Parathyroid adenoma (tissue), 2 donors: ENCODE results near the gene ZNHIT1.
A peak's percentile ranks its signal among the peaks of the same experiment; 100 is the strongest.

Experiments used
- H2AFZ ChIP-seq: fragments of 300-600 bp; sonication (generic); one replicate; pipeline ENCODE4 v1.7.0; 2017; ENCODE audit warnings: antibody characterized with exemption, mild to moderate bottlenecking
- H3K27ac ChIP-seq: fragments of 300-600 bp; sonication (generic); one replicate; pipeline ENCODE4 v1.7.0; 2017
- H3K27me3 ChIP-seq: fragments of 300-600 bp; sonication (generic); one replicate; pipeline ENCODE4 v1.7.0; 2017; ENCODE audit warnings: low read length; ENCODE audit not compliant: control insufficient read depth, insufficient read depth
- H3K36me3 ChIP-seq: fragments of 300-600 bp; sonication (generic); one replicate; pipeline ENCODE4 v1.7.0; 2017; ENCODE audit warnings: low read length; ENCODE audit not compliant: control insufficient read depth, insufficient read depth
- H3K4me1 ChIP-seq: fragments of 300-600 bp; sonication (generic); one replicate; pipeline ENCODE4 v1.7.0; 2017; ENCODE audit warnings: control low read depth
- H3K4me2 ChIP-seq: fragments of 300-600 bp; sonication (generic); one replicate; pipeline ENCODE4 v1.7.0; 2017; ENCODE audit warnings: low read length
- H3K4me3 ChIP-seq: fragments of 300-600 bp; sonication (generic); one replicate; pipeline ENCODE4 v1.7.0; 2017; ENCODE audit warnings: low read depth, low read length
- H3K79me2 ChIP-seq: fragments of 300-600 bp; sonication (generic); one replicate; pipeline ENCODE4 v1.7.0; 2017; ENCODE audit warnings: control low read depth
- H3K9ac ChIP-seq: fragments of 300-600 bp; sonication (generic); one replicate; pipeline ENCODE4 v1.7.0; 2017; ENCODE audit warnings: mild to moderate bottlenecking
- H3K9me3 ChIP-seq: fragments of 300-600 bp; sonication (generic); one replicate; pipeline ENCODE4 v1.7.0; 2017; ENCODE audit warnings: low read length; ENCODE audit not compliant: control insufficient read depth
- TF ChIP-seq, protein P1 (sequence below): fragments of 300-600 bp; sonication (generic); IDR thresholded peaks from one replicate; pipeline ENCODE4 v1.7.0; 2017; ENCODE audit warnings: antibody characterized with exemption, mild to moderate bottlenecking
- donor health status: primary hyperparathyroidism.

The ZNHIT1 gene

DNA sequence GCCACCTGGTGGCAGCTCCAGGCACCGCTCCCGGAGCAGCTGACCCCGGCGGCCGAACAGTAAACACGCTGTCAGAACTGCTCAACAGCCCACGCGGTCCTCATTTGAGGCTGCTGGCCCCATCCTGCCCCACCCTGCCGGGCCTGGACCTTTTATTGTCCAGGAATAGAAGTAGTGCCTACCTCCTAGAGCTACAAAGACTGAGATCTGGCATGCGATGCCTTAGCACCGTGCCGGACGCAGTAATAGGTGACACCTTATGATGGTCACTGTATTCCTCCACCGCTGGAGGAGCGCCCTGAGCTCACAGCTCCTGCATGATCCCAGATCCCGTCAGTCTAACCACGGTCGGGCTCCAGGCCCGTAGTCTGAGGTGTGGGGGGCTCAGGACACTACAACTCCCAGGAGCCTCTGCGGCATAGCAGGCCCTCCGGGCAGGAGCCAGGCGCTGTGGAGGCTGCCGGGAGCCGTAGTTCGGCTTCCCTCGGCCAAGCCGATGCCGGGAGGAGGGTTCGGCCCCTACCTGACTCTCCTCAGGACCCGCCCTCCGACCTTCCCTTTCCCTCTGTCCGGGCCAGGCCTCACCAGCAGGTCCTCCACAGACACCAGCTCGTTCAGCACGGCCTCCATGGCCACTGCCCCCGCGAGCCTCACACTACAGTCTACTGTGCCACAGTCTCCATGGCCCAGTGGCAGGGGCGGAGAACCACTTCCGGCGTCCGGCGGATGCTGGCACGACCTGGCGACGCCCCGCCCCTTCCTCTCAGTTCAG lies 26.6 kb downstream of the ZNHIT1 start, which contains the start of gene FIS1:
TSS of gene FIS1 (minus strand) at position 707 of the 772 bp plus-strand sequence. CDS start at position 630, 77 bp downstream.
- Histone ChIP-seq H3K4me1 (peaks cover 11% of the 10 kb centered on the region), H3K9ac (peak within 1 kb of the TSS; percentile 63), H3K4me2 (peak within 1 kb of the TSS; percentile 100), H3K27me3 (no peaks in the 10 kb centered on the region), H3K4me3 (peak within 1 kb of the TSS; percentile 100), H3K9me3 (no peaks in the 10 kb centered on the region), H3K27ac (peak within 1 kb of the TSS; percentile 96), H3K36me3 (no peaks in the 10 kb centered on the region), H2AFZ (peak within 1 kb of the TSS; percentile 93), H3K79me2 (peaks cover 40% of the 10 kb centered on the region)
- TF ChIP-seq, protein P1, sequence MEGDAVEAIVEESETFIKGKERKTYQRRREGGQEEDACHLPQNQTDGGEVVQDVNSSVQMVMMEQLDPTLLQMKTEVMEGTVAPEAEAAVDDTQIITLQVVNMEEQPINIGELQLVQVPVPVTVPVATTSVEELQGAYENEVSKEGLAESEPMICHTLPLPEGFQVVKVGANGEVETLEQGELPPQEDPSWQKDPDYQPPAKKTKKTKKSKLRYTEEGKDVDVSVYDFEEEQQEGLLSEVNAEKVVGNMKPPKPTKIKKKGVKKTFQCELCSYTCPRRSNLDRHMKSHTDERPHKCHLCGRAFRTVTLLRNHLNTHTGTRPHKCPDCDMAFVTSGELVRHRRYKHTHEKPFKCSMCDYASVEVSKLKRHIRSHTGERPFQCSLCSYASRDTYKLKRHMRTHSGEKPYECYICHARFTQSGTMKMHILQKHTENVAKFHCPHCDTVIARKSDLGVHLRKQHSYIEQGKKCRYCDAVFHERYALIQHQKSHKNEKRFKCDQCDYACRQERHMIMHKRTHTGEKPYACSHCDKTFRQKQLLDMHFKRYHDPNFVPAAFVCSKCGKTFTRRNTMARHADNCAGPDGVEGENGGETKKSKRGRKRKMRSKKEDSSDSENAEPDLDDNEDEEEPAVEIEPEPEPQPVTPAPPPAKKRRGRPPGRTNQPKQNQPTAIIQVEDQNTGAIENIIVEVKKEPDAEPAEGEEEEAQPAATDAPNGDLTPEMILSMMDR, result peak; percentile 97

DNA sequence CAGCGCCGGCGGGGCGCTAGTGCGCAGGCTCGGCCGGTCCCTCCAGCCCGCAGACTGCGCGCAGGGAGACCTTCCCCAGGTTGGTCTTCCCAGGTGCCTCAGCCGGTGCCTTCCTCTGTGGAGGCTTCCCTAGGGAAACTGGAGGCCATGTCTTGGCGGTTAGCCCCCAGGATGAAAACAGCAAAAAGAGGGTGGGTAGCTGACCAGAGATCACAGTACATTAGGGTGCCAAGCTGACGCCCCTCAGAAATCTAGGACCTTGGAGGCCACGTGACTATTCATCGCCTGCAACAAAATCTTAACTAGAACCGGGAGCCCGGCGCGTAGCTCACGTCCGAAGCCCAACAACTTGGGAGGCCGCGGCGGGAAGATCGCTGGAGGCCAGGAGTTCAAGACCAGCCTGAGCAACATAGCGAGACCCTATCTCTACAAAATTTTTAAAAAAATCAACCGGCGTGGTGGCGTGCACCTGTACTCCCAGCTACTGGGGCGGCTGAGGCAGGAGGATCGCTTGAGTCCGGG lies 27.2 kb downstream of the ZNHIT1 start:
- H3K27me3 ChIP-seq, result no peaks in the 10 kb centered on the region
- H3K79me2 ChIP-seq, result peaks cover 35% of the 10 kb centered on the region
- peak overlapping the region; percentile 93 for H2AFZ ChIP-seq
- peaks cover 11% of the 10 kb centered on the region for H3K4me1 ChIP-seq
- peak overlapping the region; percentile 100 for H3K4me3 ChIP-seq
- peak overlapping the region; percentile 96 for H3K27ac ChIP-seq
- H3K9ac ChIP-seq, result peak overlapping the region; percentile 63
- TF ChIP-seq, protein P1, result no peak
- no peaks in the 10 kb centered on the region for H3K36me3 ChIP-seq
- H3K9me3 ChIP-seq, result no peaks in the 10 kb centered on the region
- peak overlapping the region; percentile 100 for H3K4me2 ChIP-seq

DNA sequence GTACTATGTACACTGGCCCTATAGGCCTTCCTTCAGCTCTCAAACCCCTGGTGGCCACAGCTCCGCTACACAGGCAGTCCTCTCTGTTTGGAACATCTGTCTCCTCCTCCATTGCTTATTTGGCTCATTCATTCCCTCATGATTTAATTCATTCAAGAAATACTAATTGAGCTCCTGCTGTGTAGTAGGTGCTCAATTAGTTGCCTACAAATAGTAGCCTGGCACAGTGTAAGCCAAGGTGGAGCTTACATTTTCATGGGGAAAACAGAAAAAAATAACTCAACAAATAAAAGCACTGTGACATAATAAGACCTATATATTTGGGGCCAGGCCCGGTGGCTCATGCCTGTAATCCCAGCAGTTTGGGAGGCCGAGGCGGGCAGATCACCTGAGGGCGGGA lies 30.3 kb downstream of the ZNHIT1 start:
- H3K27me3 ChIP-seq, result no peaks in the 10 kb centered on the region
- H3K4me2 ChIP-seq, result no peak overlapping the region
- no peaks in the 10 kb centered on the region for H3K36me3 ChIP-seq
- TF ChIP-seq, protein P1, result no peak
- no peak overlapping the region for H3K27ac ChIP-seq
- no peaks in the 10 kb centered on the region for H3K9me3 ChIP-seq
- H3K4me3 ChIP-seq, result no peak overlapping the region
- H3K79me2 ChIP-seq, result peaks cover 26% of the 10 kb centered on the region
- no peak overlapping the region for H3K9ac ChIP-seq
- peaks cover 14% of the 10 kb centered on the region for H3K4me1 ChIP-seq
- H2AFZ ChIP-seq, result no peak overlapping the region

DNA sequence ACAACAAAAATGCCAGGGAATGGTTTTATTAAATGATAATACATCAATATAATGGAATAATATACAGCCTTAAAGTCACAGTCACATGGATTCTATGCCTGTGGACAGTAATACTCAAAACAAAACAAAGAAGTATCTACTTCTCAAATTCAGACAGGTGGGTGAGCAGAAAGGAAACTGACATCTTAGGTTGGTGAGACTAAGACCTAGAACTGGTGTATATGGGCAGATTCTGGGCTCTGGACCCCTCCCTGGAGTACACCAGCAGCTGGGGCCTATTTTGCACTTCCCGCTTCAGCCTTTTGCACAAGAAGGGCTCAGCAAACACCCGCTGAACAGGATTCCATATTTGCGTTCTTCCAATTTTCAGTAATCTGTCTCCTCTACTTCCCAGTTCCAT lies 32.4 kb downstream of the ZNHIT1 start:
- Histone ChIP-seq H3K9ac (no peak overlapping the region), H3K4me3 (no peak overlapping the region), H3K4me2 (no peak overlapping the region), H3K9me3 (no peaks in the 10 kb centered on the region), H2AFZ (no peak overlapping the region), H3K79me2 (peaks cover 23% of the 10 kb centered on the region), H3K4me1 (peaks cover 6% of the 10 kb centered on the region), H3K27me3 (no peaks in the 10 kb centered on the region), H3K27ac (no peak overlapping the region), H3K36me3 (no peaks in the 10 kb centered on the region)
- TF ChIP-seq, protein P1, result no peak
